HG02678 (cell line): Measurements from ENCODE around the gene PRKD1.
"Not testable (repeated sequence)": the region's sequence is repeated elsewhere in the genome, so short reads cannot be mapped to it uniquely, and the experiment has no call there.

Source experiments
- ATAC-seq: cut with Tn5 transposase; IDR thresholded peaks from one replicate; pipeline ENCODE4 v1.9.1; 2021; ENCODE audit warnings: mild to moderate bottlenecking, moderate library complexity; ENCODE audit not compliant: unreplicated experiment

PRKD1 gene

DNA sequence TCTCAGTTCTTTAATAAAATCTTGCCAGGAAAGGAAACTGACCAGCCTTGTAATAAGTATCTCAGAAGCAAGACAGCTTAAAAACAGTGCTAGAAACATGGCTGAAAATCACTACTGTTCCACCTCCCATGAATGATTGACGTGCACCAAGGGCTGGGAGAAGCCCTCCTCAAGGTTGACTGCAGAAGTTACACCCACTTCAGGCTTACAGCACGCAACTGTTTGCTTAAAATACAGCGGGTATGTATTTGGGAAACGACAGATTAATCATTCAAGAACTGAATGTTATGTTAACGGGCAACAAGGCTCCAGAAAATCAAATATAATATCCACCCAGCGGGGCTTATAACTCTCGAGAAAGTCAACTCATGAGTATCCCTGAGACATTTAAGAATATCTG, 22.1 kb downstream of the PRKD1 start:
- ATAC-seq = no peak

GRCh38 chr14:29900609-29901350, 26.9 kb downstream of the PRKD1 start:
- ATAC-seq = no peak

DNA sequence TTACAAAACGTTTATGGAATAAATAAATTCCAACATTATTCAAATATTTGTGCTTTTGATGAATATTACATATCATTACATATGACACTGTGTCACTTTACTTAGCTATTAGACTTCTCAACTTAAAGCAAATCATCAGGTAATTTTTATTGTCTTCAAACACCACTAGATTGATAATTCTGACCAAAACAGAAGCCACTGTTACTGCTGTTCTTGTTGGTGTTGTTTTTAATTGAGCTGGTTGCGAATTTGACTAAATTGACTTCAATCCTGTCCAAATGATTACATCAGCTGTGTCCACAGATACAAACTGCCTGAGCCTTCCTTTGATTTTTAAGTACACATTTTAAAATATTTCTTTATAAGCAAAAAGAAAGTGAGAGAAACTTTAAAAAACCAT, 29.2 kb downstream of the PRKD1 start:
- no peak for ATAC-seq

DNA sequence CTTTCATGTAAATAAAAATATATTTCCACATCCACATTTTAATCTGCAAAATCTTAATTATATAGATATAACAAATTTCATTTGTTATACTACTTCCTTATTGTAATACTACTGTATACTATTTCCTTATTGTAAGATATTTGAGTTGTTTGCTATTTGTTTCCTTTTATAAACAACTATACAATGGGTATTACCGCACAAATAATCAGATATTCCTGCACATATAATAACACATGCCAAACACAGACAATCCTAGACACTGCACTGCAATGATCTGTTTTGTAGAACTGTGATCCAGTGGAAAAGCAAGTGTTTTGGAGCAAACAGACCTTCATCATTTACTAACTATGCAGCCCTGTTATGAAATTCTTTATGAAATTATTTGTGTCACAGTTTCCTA, 30.5 kb downstream of the PRKD1 start:
- ATAC-seq = no peak

DNA sequence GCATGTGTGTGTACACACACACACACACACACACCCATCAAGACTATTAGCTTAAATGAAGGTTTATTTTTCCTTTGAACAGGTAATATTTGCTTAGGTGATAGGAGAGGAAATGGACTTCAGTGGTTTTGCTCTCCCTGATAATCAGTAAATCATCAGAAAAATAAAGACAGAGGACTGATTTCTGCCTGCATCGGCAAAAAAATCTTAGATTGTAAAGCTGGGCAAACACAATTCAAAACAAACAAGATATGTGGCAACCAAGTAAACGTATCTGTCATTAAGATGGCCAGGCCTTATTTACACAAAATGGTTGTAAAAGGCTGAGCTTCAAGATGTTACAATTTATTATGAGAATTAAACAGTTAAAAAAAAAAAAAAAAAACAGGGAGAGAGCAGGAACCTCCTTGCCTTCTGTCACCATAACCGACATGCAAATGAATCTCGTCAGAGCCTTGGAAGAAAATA, 31.3 kb downstream of the PRKD1 start:
- no peak for ATAC-seq

- ATAC-seq = no peak
Measured at GRCh38 chr14:29895591-29896083, 32.0 kb downstream of the PRKD1 start.

- no peak for ATAC-seq
Measured at GRCh38 chr14:29893989-29894388, 33.7 kb downstream of the PRKD1 start.

GRCh38 chr14:29892327-29892726, 35.3 kb downstream of the PRKD1 start:
- ATAC-seq = no peak

DNA sequence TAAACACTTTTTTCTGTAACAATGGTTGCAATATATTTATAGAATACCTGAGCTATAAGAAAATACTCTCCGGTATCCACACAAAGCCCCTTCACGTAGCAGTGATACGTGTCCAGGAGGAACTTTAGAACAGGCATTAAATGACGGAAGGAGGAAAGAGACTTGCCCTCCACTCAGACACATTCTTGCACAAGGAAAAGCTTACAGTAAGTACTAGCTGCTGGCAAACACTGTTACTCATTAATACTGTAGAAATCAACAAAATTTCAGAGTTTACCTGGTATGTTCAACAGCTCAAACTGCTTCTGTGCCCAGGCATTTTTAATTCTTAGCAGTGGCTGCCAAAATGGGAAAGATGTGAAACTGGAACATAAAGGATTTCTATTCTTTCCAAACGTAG, 41.7 kb downstream of the PRKD1 start:
- no peak for ATAC-seq

DNA sequence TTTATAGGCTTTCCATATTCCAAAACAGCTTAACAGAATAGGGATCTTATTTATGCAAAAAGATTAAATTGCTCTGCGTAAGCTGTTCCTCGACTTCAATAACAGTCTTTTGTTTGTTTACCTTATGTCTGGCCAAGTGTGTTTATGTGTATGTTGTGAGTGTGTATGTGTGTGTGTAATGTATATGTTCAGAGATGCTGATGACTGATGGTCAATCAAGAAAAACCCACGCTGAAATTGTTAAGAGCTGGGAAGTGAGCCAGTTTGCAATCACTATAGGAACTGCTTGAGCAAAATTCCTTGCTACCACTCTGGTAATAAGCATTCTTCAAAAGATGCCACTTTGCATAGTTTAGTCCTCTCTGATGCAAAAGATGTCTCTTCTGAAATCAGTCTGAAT, 59.6 kb downstream of the PRKD1 start:
- ATAC-seq = no peak

DNA sequence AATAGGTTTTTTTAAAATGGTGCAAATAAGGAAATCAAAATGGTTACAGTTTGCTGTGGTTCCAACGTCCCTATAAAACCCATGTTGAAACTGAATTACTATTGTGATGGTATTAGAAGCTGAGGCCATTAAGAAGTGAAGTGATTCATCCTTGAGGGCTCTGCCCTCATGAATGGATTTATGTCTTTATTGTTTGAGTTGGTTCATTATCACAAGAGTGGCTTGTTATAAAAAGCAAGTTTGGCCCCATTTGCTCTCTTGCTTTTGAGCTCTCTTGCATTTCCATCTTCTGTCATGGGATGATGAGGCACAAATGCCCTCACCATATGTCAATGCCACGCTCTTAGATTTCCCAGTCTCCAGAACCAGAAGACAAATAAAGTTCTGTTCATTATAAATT, 62.3 kb downstream of the PRKD1 start:
- ATAC-seq = no peak

DNA sequence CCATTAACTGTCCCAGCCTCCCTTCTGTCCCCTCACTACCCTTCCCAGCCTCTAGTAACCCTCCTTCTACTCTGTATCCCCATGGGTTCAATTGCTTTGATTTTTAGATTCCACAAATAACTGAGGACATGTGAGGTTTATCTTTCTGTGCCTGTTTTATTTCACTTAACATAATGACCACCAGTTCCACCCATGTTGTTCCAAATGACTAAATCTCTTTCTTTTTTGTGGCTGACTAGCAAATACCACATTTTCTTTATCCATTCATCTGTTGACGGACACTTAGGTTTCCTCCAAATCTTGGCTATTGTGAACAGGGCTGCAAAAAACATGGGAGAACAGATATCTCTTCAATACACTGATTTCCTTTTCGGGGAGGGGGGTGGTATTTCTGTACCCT, 65.7 kb downstream of the PRKD1 start:
- no peak for ATAC-seq

GRCh38 chr14:29858299-29858698, 69.3 kb downstream of the PRKD1 start:
- peak; percentile 93 for ATAC-seq

DNA sequence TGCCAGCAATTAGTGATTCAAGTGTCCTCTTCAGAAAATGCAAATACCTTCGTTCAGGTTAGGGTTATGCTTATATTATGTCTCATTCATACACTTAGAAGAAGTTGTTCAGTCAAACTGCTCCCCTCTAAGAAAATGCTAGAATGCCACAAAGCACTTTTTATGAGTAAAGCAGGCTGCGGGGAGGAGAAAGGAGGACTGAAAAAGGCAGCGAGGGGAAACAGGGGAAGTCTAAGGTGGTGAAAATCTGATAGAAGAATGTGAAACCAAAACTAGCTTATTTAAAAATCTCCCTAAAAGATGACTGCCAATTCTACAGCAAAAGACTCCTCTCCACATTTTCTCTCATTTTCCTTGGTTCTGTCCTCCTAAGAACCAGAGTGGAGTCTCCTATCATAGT, 70.1 kb downstream of the PRKD1 start:
- ATAC-seq = peak; percentile 74

DNA sequence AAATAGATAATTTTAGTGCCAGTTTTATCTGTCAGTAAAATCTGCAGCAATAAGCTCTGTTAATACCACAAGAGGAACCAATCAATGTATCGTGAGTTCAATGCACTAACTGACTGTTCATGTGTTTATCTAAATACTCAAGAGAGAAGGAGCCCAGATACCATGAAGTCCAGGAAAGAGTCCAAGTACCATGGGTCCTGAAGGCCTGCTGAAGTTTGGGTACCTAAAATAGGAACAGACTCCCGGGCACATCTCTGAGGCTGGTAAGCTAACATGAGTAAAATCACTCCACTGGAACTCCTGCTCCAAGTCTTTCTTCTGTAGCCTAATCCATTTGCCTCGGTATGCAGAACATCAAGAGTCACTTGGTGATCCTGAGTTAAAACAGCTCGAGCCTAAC, 71.1 kb downstream of the PRKD1 start:
- ATAC-seq = no peak

- not testable (repeated sequence) for ATAC-seq
Measured at GRCh38 chr14:29853691-29854090, 74.0 kb downstream of the PRKD1 start.

GRCh38 chr14:29853272-29853671, 74.4 kb downstream of the PRKD1 start:
- no peak for ATAC-seq

- ATAC-seq = no peak
Measured at GRCh38 chr14:29851397-29851796, 76.2 kb downstream of the PRKD1 start.

- peak; percentile 16 for ATAC-seq
Measured at GRCh38 chr14:29847056-29847380, 80.6 kb downstream of the PRKD1 start.

- ATAC-seq = peak; percentile 87
Measured at GRCh38 chr14:29846339-29847055, 81.2 kb downstream of the PRKD1 start.

DNA sequence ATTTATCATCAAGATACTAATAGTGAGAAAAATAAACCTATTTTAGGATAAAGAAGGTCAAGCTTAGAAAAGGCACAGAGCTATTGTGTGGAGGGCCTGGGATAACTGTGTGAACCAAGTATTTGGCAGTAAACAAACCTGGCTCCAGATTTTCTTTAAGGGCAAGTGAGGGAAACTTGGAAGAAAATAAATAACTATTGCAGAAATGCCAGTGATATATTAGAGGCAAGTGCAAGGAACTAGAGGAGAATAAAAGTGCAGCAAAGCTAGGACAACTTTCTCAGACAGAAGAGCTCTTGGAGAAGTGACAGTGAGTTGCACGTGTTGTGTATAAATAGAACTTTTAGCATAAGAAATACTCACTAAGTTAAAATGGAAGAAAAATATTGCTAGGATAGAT, 83.7 kb downstream of the PRKD1 start:
- no peak for ATAC-seq

DNA sequence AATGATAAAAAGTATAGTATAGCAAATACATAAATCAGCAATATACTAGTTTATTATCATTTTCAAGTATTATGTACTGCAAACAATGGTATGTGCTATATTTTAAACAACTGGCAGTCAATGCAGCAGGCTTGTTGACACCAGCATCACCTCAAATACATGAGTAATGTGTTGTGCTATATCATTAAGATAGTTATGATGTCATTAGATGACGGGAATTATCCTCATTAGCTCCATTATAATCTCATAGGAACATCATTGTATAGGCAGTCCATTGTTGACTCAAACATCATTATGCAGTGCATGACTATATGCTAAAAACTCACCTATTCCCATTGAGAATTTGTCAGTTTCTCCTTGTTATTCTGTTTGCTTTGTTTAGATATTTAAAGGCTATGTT, 85.4 kb downstream of the PRKD1 start:
- ATAC-seq = no peak
